HepG2 (cell line): ENCODE data around the gene TPO. TPM values are rescaled to one million over a fixed set of nuclear protein-coding genes. Genes with fewer than 3 reads are reported as not detected.

Experiments used
- ATAC-seq: fragments of 200-7000 bp; cut with Tn5 transposase; 3 replicates; pipeline ENCODE4 v1.9.1; 2020; ENCODE audit warnings: mild to moderate bottlenecking, moderate library complexity
- BruUV-seq: library from RNA; stranded (reverse); fragments of 400-500 nt; replicated peaks from 2 replicates; lab custom pipeline; 2021; lab: Mats Ljungman, UMichigan
- CTCF ChIA-PET: fragments of 300-600 bp; formaldehyde crosslinking; extraction: SDS; loops from one replicate; lab custom pipeline; 2021; ENCODE audit warnings: low total read pairs, inconsistent platforms, low intra/inter-chr PET ratio; lab: Yijun Ruan, JAX
- POLR2A ChIA-PET: fragments of 350-600 bp; sonication (Branson Sonifier 250); formaldehyde crosslinking; loops from one replicate; lab custom pipeline; 2020; ENCODE audit warnings: antibody characterized with exemption, inconsistent platforms; lab: Yijun Ruan, JAX
- DNase-seq: peaks from one replicate; pipeline ENCODE4 v3.0.0-alpha.2; 2015; ENCODE audit warnings: low spot score
- FAIRE-seq: peaks from 3 replicates; lab custom pipeline; 2011; peaks lifted over from hg19 to GRCh38; lab: Jason Lieb, UNC
- H2AFZ ChIP-seq: one replicate; pipeline ENCODE4 v1.6.1; 2011; ENCODE audit warnings: low read length, inconsistent platforms
- H3K27ac ChIP-seq: fragments of 300-600 bp; 3 replicates; pipeline ENCODE4 v1.8.0; 2011; ENCODE audit warnings: mixed run types, mild to moderate bottlenecking, mixed read lengths, low read length, inconsistent platforms; ENCODE audit not compliant: insufficient read depth; ENCODE audit errors: extremely low read length
- H3K27me3 ChIP-seq, 2 experiments: fragments of 200-600 bp in 1 of 2; 2 replicates in 1 of 2; 3 replicates in 1 of 2; pipeline versions ENCODE4 v1.6.0 to v1.8.0; 2011; ENCODE audit warnings: low read length in 2 of 2, mild to moderate bottlenecking in 2 of 2, moderate library complexity in 2 of 2, inconsistent platforms in 1 of 2; ENCODE audit not compliant: insufficient read depth in 2 of 2, control insufficient read depth in 1 of 2
- H3K36me3 ChIP-seq, 2 experiments: fragments of 200-600 bp in 1 of 2; replicated peaks in 1 of 2; 2 replicates in 1 of 2; 3 replicates in 1 of 2; pipeline versions ENCODE4 v1.5.1 to v1.8.0; 2011; ENCODE audit warnings: low read length in 2 of 2, inconsistent platforms in 1 of 2; ENCODE audit not compliant: insufficient read depth in 2 of 2, control insufficient read depth in 1 of 2
- H3K4me1 ChIP-seq: 2 replicates; pipeline ENCODE4 v1.5.1; 2012; ENCODE audit warnings: low read length, inconsistent platforms; ENCODE audit not compliant: insufficient read depth
- H3K4me2 ChIP-seq: 2 replicates; pipeline ENCODE4 v1.6.0; 2011; ENCODE audit warnings: low read depth, low read length, inconsistent platforms
- H3K4me3 ChIP-seq, 3 experiments: fragments of 200-600 bp in 1 of 3; sonication (generic), shearing (Covaris generic) in 1 of 3; replicated peaks in 1 of 3; 2 replicates each; pipeline ENCODE4 v1.5.1; 2011 to 2016; ENCODE audit warnings: low read length in 3 of 3, inconsistent platforms in 2 of 3, low read depth in 2 of 3, mild to moderate bottlenecking in 2 of 3, control low read depth in 1 of 3, mixed read lengths in 1 of 3; ENCODE audit not compliant: insufficient read depth in 1 of 3
- H3K79me2 ChIP-seq: one replicate; pipeline ENCODE4 v1.6.1; 2011; ENCODE audit warnings: low read length, inconsistent platforms; ENCODE audit not compliant: insufficient read depth
- H3K9ac ChIP-seq: 2 replicates; pipeline ENCODE4 v1.6.0; 2011; ENCODE audit warnings: mild to moderate bottlenecking, low read depth, low read length, inconsistent platforms; ENCODE audit not compliant: insufficient read depth
- H3K9me3 ChIP-seq: 2 replicates; pipeline ENCODE4 v1.5.1; 2012; ENCODE audit warnings: mild to moderate bottlenecking, low read length
- H4K20me1 ChIP-seq: 2 replicates; pipeline ENCODE4 v1.6.0; 2011; ENCODE audit warnings: inconsistent platforms, mild to moderate bottlenecking, low read length, moderate library complexity; ENCODE audit not compliant: insufficient read depth
- JARID2 ChIP-seq: sonication (generic); formaldehyde crosslinking; IDR thresholded peaks from 2 replicates; pipeline ENCODE4 v1.8.1; 2023; ENCODE audit warnings: missing genetic modification reagents, inconsistent platforms; ENCODE audit not compliant: insufficient replicate concordance
- RXRB ChIP-seq: IDR thresholded peaks from 2 replicates; pipeline ENCODE4 v1.6.1; 2016; ENCODE audit warnings: borderline replicate concordance, missing genetic modification reagents, missing compliant biosample characterization
- STAT5B ChIP-seq: sonication (generic); formaldehyde crosslinking; IDR thresholded peaks from 2 replicates; pipeline ENCODE4 v1.4.0; 2020; ENCODE audit warnings: missing genetic modification reagents
- TRIM22 ChIP-seq: fragments of 450-650 bp; IDR thresholded peaks from 2 replicates; pipeline ENCODE4 v1.6.1; 2017
- ZFAT ChIP-seq: sonication (generic); formaldehyde crosslinking; conservative IDR thresholded peaks from 2 replicates; pipeline ENCODE4 v1.8.1; 2023; ENCODE audit warnings: missing genetic modification reagents, inconsistent platforms
- ZMAT3 ChIP-seq: sonication (generic); formaldehyde crosslinking; conservative IDR thresholded peaks from 2 replicates; pipeline ENCODE4 v1.7.0; 2021; ENCODE audit warnings: missing genetic modification reagents
- ZNF230 ChIP-seq: sonication (generic); formaldehyde crosslinking; IDR thresholded peaks from 2 replicates; pipeline ENCODE4 v1.4.0; 2020; ENCODE audit warnings: mild to moderate bottlenecking, missing genetic modification reagents
- ZNF609 ChIP-seq: sonication (generic); formaldehyde crosslinking; IDR thresholded peaks from 2 replicates; pipeline ENCODE4 v1.4.0; 2020; ENCODE audit warnings: mild to moderate bottlenecking, missing genetic modification reagents, borderline replicate concordance
- ZNF672 ChIP-seq: sonication (generic); formaldehyde crosslinking; IDR thresholded peaks from 2 replicates; pipeline ENCODE4 v1.8.1; 2022; ENCODE audit warnings: missing genetic modification reagents
- WGBS: methylation state at CpG from one replicate; pipeline ENCODE4 v1.1.6; 2017; ENCODE audit warnings: low lambda C conversion rate; 5-methylcytosine and 5-hydroxymethylcytosine counted together
- in situ Hi-C: cut with HindIII; loops from 2 replicates; pipeline ENCODE4 v1.10.0; 2017; ENCODE audit warnings: low pct_unique_long_range_greater_than_20kb; ENCODE audit not compliant: extremely low pct_ligation_motif_present
- intact Hi-C: fragments of 100-400 bp; cut with micrococcal nuclease; formaldehyde crosslinking; loops from one replicate; pipeline ENCODE4 v1.10.0; 2022; ENCODE audit not compliant: unreplicated experiment
- polyA plus RNA-seq, 8 experiments: library from polyadenylated mRNA; depleted of rRNA in 3 of 8; stranded (reverse) in 7 of 8; unstranded in 1 of 8; fragments of >200 nt; fragmentation: Illumina TruSeq in 4 of 8; extraction: Trizol in 4 of 8; gene quantifications; 2 replicates each; pipeline versions ENCODE4 v1.2.1 to v1.2.3, GENCODE V29; 2011 to 2016; ENCODE audit warnings: low read depth in 4 of 8, missing spikeins in 1 of 8, mixed read lengths in 1 of 8; ENCODE audit not compliant: insufficient read depth in 1 of 8
- total RNA-seq, 5 experiments: library from RNA; depleted of rRNA; stranded (reverse); fragments of >200 nt; fragmentation: Illumina TruSeq; extraction: Trizol; gene quantifications; 2 replicates each; pipeline ENCODE4 v1.2.3, GENCODE V29; 2016; ENCODE audit warnings: low read depth in 1 of 5
- TF ChIP-seq, protein P1 (sequence below): sonication (generic); formaldehyde crosslinking; IDR thresholded peaks from 2 replicates; pipeline ENCODE4 v1.4.0; 2020; ENCODE audit warnings: missing genetic modification reagents, borderline replicate concordance

TPO gene
- total and polyA plus RNA-seq, 2 of the 13 experiments (the other 11 are each of a cell fraction or from before 2014, with no cell fraction given), result not detected

DNA sequence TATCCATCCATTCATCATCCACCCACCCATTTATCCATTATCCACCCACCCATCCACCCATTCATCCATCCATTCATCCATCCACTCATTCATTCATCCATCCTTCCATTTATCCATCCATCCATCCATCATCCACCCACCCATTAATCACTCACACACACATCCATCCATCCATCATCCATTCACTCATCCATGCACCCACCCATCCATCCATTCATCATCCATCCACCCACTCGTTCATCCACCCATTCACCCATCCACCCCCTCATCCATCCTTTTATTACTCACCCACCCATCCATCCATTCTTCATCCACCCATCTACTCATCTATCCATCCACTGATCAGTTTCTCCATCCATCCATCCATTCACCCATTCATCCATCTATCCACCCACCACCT lies 8.1 kb upstream of the TPO start:
- H3K4me1 ChIP-seq, result no peaks in the 10 kb centered on the region
- no peaks in the 10 kb centered on the region for H3K79me2 ChIP-seq
- no peak overlapping the region for H2AFZ ChIP-seq
- no TSS peak for BruUV-seq
- POLR2A ChIA-PET, result no interaction called here
- H3K4me3 ChIP-seq, result no peak overlapping the region
- DNase-seq (no peak), FAIRE-seq (no peak), ATAC-seq (no peak)
- no peaks in the 10 kb centered on the region for H3K9me3 ChIP-seq
- no peak overlapping the region for H3K27ac ChIP-seq
- TF ChIP-seq TRIM22, result peak; percentile 87; the same call in 1 of the 2 replicates
- TF ChIP-seq, protein P1, sequence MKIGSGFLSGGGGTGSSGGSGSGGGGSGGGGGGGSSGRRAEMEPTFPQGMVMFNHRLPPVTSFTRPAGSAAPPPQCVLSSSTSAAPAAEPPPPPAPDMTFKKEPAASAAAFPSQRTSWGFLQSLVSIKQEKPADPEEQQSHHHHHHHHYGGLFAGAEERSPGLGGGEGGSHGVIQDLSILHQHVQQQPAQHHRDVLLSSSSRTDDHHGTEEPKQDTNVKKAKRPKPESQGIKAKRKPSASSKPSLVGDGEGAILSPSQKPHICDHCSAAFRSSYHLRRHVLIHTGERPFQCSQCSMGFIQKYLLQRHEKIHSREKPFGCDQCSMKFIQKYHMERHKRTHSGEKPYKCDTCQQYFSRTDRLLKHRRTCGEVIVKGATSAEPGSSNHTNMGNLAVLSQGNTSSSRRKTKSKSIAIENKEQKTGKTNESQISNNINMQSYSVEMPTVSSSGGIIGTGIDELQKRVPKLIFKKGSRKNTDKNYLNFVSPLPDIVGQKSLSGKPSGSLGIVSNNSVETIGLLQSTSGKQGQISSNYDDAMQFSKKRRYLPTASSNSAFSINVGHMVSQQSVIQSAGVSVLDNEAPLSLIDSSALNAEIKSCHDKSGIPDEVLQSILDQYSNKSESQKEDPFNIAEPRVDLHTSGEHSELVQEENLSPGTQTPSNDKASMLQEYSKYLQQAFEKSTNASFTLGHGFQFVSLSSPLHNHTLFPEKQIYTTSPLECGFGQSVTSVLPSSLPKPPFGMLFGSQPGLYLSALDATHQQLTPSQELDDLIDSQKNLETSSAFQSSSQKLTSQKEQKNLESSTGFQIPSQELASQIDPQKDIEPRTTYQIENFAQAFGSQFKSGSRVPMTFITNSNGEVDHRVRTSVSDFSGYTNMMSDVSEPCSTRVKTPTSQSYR (CRISPR knock-in tag), result no peak
- in situ Hi-C loops (no loop called here), intact Hi-C loops (no loop called here)
- no peak overlapping the region for H3K4me2 ChIP-seq
- H3K36me3 ChIP-seq, result no peaks in the 10 kb centered on the region
- no peaks in the 10 kb centered on the region for H4K20me1 ChIP-seq
- CTCF ChIA-PET, result no interaction called here
- whole genome bisulfite sequencing, result 0% methylated on average over 1 of the region's 1 CpG
- no peak overlapping the region for H3K9ac ChIP-seq
- peaks cover 0 to 23% of the 10 kb centered on the region in 2 experiments; a peak in 1 of 5 replicates for H3K27me3 ChIP-seq

DNA sequence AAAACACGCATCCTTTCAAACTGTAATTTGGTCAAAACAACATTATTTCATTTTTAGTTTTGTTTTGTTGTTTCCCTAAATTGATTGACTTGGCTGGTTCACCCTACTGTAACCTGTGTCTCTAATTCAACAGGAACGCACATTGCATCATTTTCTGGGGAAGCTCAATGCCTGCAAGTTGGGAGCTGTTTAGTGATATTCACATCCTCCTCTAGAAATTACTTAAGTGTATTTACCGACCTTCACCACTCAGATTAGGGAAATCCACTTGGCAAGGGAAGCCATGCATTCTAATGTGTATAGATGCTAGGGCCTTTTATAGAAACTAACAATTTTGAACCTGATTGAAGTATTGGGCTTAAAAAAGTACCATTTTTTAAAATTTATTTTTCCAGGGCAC lies 7.3 kb upstream of the TPO start:
- FAIRE-seq (no peak), ATAC-seq (no peak), DNase-seq (no peak)
- no peak overlapping the region for H3K9ac ChIP-seq
- CTCF ChIA-PET, result no interaction called here
- H3K4me3 ChIP-seq, result no peak overlapping the region
- H4K20me1 ChIP-seq, result no peaks in the 10 kb centered on the region
- in situ Hi-C loops, result no loop called here
- POLR2A ChIA-PET, result no interaction called here
- H3K27ac ChIP-seq, result no peak overlapping the region
- WGBS, result 3% methylated on average over 3 of the region's 3 CpGs
- H3K4me2 ChIP-seq, result no peak overlapping the region
- H3K4me1 ChIP-seq, result no peaks in the 10 kb centered on the region
- no peak overlapping the region for H2AFZ ChIP-seq
- H3K9me3 ChIP-seq, result no peaks in the 10 kb centered on the region
- H3K27me3 ChIP-seq, result peaks cover 2 to 30% of the 10 kb centered on the region in 2 experiments; a peak in 2 of 5 replicates
- BruUV-seq, result no TSS peak
- no peaks in the 10 kb centered on the region for H3K79me2 ChIP-seq
- H3K36me3 ChIP-seq, result no peaks in the 10 kb centered on the region
- intact Hi-C loops, result no loop called here
- TF ChIP-seq RXRB (CRISPR knock-in tag) (no peak), STAT5B (CRISPR knock-in tag) (no peak), JARID2 (CRISPR knock-in tag) (no peak), ZNF230 (CRISPR knock-in tag) (no peak), ZFAT (CRISPR knock-in tag) (no peak), ZNF609 (CRISPR knock-in tag) (no peak), ZMAT3 (no peak), ZNF672 (CRISPR knock-in tag) (no peak)
